HG03196 (cell line): Measurements from ENCODE around the gene CLMN.

ENCODE experiments used
- ATAC-seq: cut with Tn5 transposase; IDR thresholded peaks from one replicate; pipeline ENCODE4 v1.9.1; 2021; ENCODE audit not compliant: unreplicated experiment

CLMN gene

DNA sequence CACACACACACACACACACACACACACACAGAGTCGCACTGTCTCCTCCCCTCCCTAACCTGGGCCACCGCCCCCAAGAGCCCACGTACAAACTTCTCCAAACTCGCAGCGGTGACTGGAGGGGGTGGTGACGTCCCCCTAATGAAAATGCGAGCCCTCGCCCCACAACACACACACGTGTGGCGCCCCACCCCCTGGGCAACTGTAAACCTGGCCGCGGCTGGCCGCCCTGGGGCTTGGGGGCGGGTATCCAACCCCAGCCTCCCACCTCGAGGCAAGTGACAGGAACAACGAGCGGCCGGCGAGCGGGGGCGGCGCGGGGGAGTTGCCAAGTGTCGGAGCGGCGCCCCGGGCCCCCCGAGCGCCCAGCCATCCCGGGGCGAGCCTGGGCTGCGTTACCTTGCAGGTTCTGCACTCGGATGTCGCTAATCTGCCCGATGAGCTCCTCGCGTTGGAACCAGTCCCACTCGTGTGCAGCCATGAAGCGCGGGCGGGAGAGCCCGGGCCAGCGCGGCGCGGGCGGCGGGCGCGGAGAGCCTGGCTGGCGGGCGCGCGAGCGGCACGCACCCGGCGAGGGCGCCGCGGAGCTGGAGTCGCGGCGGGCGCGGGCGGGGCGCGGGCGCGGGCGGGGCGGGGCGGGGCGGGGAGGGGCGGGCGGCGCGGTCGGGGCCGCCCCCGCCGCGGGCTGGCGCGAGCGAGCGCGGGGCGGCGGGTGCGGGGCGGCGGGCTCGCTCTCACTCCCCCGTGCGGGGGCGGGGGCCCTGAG, at the start of gene CLMN:
TSS of gene CLMN (minus strand) at position 597 of the 766 bp plus-strand sequence. CDS start at position 481, 116 bp downstream.
- no peak for ATAC-seq

- ATAC-seq, result no peak
Measured at GRCh38 chr14:95365401-95365800, 45.7 kb upstream of the CLMN start.

DNA sequence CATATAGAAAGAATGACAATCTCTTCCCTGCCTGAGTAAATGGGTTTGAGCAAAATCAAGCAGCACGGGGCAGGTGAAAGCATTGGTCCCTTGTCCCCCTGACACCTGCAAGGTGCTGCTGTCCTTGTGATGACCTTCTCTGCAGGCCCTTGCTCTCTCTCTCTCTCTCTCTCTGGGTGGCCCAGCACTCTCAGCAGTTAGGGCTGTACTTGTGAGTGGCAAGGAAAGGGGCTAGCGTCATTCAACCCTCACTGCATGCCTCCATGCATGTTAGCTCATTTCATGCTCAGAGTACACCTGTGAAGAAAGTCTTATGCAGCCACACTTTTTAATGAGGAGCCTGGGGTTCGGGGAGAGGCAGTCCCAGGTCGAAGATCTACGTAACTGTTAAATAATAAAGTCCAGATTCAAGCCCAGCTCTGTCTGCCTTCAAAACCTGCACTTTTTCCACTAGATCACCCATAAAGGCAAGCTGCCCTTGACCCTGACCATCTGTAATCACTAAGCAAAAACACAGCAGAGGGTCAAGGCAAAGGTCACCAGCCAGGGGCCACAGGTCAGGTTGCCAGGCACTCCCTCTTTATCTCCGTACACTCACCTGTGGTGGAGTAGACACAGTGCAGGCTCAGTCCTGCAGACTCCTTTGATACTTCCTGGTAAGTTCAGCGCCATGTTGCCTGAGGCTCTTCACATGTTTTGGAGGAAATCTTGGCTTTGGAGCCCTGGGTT, 44.9 kb upstream of the CLMN start:
- ATAC-seq, result no peak

GRCh38 chr14:95363468-95363954, 43.8 kb upstream of the CLMN start:
- ATAC-seq, result no peak

GRCh38 chr14:95362138-95362494, 42.4 kb upstream of the CLMN start:
- no peak for ATAC-seq

GRCh38 chr14:95361373-95362137, 41.8 kb upstream of the CLMN start:
- ATAC-seq, result no peak

DNA sequence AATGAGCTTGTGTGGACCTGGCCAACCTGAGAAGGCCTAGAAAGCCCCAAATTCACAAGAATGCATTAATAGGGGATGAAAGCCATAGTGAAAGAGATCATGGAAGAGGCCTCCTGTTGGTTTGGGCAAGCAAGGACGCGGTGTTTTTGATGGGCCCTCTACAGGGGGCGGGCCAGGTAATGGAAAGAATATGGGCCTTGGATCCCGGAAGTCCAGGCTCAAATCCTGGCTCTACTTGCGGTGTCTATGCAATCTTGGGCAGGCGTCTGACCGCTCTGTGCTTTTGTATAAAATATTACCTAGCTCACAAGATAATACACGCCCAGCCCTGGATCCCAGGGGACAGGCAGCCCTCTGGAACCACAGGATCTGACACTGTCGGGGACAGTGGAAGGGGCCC, 41.1 kb upstream of the CLMN start:
- ATAC-seq, result no peak

GRCh38 chr14:95359994-95360826, 40.5 kb upstream of the CLMN start:
- ATAC-seq, result no peak

DNA sequence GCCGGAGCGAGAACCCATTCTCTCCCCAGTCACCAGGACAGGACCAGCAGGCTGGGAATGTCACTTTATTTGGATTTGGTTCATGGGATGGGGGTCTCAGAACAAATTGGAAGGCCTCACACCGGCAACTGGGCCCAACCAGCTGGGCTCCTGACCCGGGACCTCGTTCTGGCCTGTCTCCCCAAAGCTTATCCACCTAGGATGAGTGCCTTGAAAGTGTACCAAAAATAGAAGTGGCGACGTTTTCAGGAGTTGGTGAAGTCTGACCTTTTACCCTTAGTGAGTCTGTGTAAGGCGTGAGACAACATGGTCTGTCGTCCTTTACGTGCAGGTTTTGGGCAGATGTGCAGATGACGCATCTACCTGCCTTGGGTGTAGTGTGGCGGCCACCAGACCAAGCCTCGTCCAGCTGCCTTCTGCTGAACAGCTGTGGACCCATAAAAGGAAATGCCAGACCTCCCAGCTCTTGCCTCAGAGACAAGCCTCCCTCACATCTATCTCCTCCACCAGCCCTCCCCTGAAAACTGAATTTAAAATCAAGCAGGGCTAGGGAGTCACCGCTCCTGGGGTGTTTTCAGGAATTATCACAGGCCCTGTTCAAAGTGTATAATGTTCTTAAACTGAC, 36.6 kb upstream of the CLMN start:
- no peak for ATAC-seq

DNA sequence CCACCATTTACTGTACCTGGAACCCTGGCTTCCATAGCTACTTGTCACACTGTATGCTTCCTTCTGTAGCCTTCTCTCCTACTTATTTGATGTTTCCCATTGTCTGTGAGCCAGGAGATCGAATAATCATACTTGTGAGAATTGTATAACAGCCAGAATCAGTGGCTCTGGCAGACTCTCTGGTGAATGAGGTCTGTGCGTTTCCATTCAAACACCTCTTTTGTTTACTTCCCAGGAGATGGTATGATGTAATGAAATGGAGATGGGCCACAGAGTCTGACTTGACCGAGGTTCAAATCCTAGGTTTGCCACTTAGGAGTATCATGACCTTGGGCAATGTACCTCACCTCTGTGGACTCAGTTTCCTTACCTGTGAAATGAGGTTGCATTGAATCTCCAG, 35.7 kb upstream of the CLMN start:
- no peak for ATAC-seq

- ATAC-seq, result no peak
Measured at GRCh38 chr14:95354834-95355233, 35.1 kb upstream of the CLMN start.

DNA sequence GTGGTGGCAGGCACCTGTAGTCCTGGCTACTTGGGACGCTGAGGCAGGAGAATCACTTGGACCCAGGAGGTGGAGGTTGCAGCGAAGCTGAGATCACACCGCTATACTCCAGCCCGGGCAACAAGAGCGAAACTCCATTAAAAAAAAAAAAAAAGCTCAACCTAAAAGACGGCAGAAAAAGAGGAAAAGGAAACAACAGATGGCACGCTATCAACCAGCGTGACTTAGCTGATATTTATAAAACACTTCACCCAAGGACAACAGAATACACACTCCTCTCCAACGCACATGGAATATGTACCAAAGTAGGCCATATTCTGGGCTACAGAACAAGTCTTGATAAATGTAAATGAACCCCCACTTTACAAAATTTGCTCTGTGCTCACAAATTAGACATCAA, 34.0 kb upstream of the CLMN start:
- ATAC-seq, result no peak

- no peak for ATAC-seq
Measured at GRCh38 chr14:95353007-95353406, 33.3 kb upstream of the CLMN start.

GRCh38 chr14:95352481-95352880, 32.8 kb upstream of the CLMN start:
- no peak for ATAC-seq

DNA sequence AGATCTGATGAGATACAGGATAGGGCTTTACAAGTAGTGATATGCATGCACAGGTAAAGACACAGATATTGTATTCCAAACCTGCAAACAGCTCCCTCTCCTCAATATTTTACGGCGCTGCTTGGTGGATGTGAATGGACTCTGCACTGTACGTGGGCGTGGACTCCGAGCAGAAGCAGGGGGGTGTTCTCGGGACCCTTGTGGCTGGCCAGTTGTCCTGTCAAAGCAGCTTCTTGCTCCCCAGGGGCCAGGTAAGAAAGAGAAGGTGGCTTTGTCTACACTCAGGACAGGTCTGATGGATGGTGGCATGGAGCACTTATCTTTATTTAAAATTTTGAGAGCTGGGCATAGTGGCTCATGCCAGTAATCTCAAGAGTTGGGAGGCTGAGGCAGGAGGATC, 29.5 kb upstream of the CLMN start:
- ATAC-seq, result no peak

DNA sequence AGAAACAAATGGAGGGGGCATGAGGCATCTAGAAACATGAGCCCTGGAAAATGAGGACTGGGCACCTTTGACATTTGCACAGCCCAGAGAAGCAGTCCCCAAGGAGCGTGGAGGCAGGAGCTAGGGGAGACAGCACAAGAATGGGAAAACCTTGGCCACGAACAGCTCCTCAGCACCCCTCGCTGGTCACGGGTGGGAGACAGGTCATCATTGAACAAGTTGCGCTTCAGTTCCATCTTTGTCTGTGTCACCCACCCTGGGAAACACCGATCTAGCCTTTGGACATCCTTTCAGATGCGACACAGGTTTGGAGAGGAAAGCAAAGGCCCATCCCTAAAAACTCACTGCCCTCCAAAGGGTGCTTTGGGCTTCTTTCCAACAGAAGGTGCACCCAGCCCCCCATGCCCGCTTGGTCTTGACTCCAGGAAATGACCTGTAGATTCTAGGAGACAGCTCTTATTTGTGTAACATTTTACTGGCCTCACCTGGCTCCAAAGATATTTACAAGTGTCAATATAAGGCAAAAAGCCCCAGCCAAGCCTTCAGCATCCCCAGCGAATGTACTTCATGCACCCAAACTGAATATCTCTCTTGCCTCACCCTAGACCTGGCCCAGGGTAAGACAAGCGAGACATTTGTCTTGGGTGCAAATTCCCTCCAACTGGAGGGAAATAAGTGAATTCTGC, 28.8 kb upstream of the CLMN start:
- no peak for ATAC-seq

DNA sequence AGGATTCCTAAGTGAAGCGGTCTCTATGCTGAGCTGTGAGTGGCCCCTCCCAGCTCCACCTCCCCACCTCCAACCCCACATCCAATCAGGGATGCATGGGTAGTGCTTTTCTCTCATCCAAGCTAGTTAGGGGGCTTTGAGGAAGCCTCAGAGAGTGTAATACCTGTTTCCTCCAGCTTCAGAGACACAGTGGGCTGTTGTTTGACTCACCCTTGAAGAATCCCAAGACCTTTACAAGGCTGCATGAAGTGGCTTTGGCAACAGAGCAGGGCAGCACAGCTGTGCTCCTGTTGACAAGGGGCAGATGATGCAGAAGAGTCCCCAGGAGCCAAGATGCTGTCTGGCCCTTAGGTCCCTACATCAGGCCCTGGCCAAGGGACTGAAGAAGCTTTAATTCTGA, 27.1 kb upstream of the CLMN start:
- no peak for ATAC-seq

- ATAC-seq, result no peak
Measured at GRCh38 chr14:95346266-95346665, 26.6 kb upstream of the CLMN start.

- no peak for ATAC-seq
Measured at GRCh38 chr14:95345032-95345431, 25.3 kb upstream of the CLMN start.

DNA sequence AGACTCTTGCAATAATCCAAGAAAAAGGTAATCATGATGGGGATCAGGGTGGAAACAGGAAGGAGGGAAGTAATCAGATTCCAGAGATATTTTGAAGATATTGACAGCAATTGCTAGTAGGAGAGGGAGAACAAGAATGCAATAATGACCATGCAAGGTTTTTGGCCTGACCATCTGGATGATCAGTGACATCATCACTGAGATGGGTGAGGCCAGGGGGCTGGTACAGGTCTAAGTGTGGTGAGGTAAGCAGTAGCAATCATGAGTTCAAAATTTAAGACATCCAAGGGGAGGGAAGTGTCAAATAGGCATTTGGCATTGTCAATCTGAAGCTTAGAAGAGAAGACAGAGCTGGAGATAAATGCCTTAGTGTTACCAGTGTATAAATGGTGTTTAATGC, 24.8 kb upstream of the CLMN start:
- no peak for ATAC-seq
